RWPE1 (cell line): ENCODE results near the gene PARP16.
"Not testable (repeated sequence)": the region's sequence is repeated elsewhere in the genome, so short reads cannot be mapped to it uniquely, and the experiment has no call there.

Source experiments
- CTCF ChIA-PET: fragments of 350-600 bp; sonication (Branson Sonifier 250); formaldehyde crosslinking; extraction: SDS; loops from one replicate; lab custom pipeline; 2021; lab: Yijun Ruan, JAX
- POLR2A ChIA-PET: fragments of 400-600 bp; formaldehyde crosslinking; extraction: SDS; loops from one replicate; lab custom pipeline; 2020; ENCODE audit warnings: antibody characterized with exemption; ENCODE audit not compliant: low non-redundant PET; lab: Yijun Ruan, JAX
- DNase-seq: peaks from one replicate; pipeline ENCODE4 v3.0.0; 2012; ENCODE audit warnings: low spot score
- H3K27ac ChIP-seq: fragments of 450-650 bp; 2 replicates; pipeline ENCODE4 v1.5.1; 2017
- TF ChIP-seq, protein P1 (sequence below): fragments of 450-650 bp; conservative IDR thresholded peaks from 2 replicates; pipeline ENCODE4 v1.5.1; 2017; ENCODE audit warnings: low read depth, mild to moderate bottlenecking

PARP16 gene

GRCh38 chr15:65248511-65249255 is 38.0 kb downstream of the PARP16 start:
- H3K27ac ChIP-seq, result no peak overlapping the region
- ChIA-PET POLR2A (no interaction called here), CTCF (interaction anchor here (1.0 kb wide), 1 partner anchor 30 kb away, joined by 3 read pairs; no protein-coding TSS in a partner anchor)
- TF ChIP-seq, protein P1, sequence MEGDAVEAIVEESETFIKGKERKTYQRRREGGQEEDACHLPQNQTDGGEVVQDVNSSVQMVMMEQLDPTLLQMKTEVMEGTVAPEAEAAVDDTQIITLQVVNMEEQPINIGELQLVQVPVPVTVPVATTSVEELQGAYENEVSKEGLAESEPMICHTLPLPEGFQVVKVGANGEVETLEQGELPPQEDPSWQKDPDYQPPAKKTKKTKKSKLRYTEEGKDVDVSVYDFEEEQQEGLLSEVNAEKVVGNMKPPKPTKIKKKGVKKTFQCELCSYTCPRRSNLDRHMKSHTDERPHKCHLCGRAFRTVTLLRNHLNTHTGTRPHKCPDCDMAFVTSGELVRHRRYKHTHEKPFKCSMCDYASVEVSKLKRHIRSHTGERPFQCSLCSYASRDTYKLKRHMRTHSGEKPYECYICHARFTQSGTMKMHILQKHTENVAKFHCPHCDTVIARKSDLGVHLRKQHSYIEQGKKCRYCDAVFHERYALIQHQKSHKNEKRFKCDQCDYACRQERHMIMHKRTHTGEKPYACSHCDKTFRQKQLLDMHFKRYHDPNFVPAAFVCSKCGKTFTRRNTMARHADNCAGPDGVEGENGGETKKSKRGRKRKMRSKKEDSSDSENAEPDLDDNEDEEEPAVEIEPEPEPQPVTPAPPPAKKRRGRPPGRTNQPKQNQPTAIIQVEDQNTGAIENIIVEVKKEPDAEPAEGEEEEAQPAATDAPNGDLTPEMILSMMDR, result no peak
- no peak for DNase-seq

DNA sequence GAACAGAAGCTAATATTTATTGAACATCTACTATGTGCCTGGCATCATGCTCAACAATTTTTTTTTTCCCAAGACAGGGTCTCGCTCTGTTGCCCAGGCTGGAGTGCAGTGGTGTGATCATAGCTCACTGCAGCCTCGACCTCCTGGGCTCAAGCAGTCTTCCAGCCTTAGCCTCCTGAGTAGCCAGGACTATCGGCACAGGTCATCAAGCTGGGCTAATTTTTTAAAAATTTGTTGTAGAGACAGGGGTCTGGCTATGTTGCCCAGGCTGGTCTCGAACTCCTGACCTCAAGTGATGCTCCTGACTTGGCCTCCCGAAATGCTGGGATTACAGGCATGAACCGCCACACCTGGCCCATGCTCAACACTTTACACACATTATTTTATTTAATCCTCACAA is 39.7 kb downstream of the PARP16 start:
- POLR2A ChIA-PET, result no interaction called here
- TF ChIP-seq, protein P1, result no peak
- H3K27ac ChIP-seq, result no peak overlapping the region
- DNase-seq, result no peak
- CTCF ChIA-PET, result interaction anchor here (1.3 kb wide), 1 partner anchor 24 kb away, joined by 6 read pairs; no protein-coding TSS in a partner anchor

GRCh38 chr15:65246026-65246714 is 40.5 kb downstream of the PARP16 start:
- TF ChIP-seq, protein P1, result no peak
- peak; percentile 62 for DNase-seq
- ChIA-PET POLR2A (no interaction called here), CTCF (interaction anchor here (0.6 to 1.3 kb wide), 3 partner anchors 25 to 212 kb away, joined by 3 to 6 read pairs (median 3); no protein-coding TSS in a partner anchor)
- no peak overlapping the region for H3K27ac ChIP-seq

GRCh38 chr15:65245096-65245856 is 41.4 kb downstream of the PARP16 start:
- no peak for DNase-seq
- TF ChIP-seq, protein P1, result no peak
- ChIA-PET CTCF (interaction anchor here (0.5 to 0.8 kb wide), 4 partner anchors 10 to 1519 kb away, joined by 3 to 5 read pairs (median 3); no protein-coding TSS in a partner anchor), POLR2A (interaction anchor here (0.5 kb wide), 1 partner anchor 60 kb away, joined by 4 read pairs; no protein-coding TSS in a partner anchor)
- H3K27ac ChIP-seq, result no peak overlapping the region

GRCh38 chr15:65244638-65245037 is 42.0 kb downstream of the PARP16 start:
- TF ChIP-seq, protein P1, result no peak
- DNase-seq, result no peak
- H3K27ac ChIP-seq, result no peak overlapping the region
- ChIA-PET POLR2A (interaction anchor here (0.5 kb wide), 1 partner anchor 61 kb away, joined by 4 read pairs; no protein-coding TSS in a partner anchor), CTCF (no interaction called here)

GRCh38 chr15:65236443-65236842 is 50.2 kb downstream of the PARP16 start:
- POLR2A ChIA-PET, CTCF ChIA-PET, DNase-seq, H3K27ac ChIP-seq: not testable (repeated sequence)
